CD4-positive, alpha-beta memory T cell (primary cell): ENCODE measurements around the gene TRAF2. TPM values are rescaled to one million over a fixed set of nuclear protein-coding genes. Genes with fewer than 3 reads are reported as not detected.

Experiments used
- CTCF ChIA-PET: fragments of 350-600 bp; sonication (Branson Sonifier 250); formaldehyde crosslinking; loops from one replicate; lab custom pipeline; 2021; ENCODE audit warnings: inconsistent platforms; ENCODE audit not compliant: partially characterized antibody; lab: Charles Lee
- POLR2A ChIA-PET: fragments of 350-600 bp; sonication (Branson Sonifier 250); formaldehyde crosslinking; loops from one replicate; lab custom pipeline; 2021; ENCODE audit not compliant: partially characterized antibody; lab: Charles Lee
- DNase-seq, 5 donors: peaks; one replicate each; pipeline versions ENCODE4 v3.0.0 to v3.0.0-alpha.2; 2020 to 2022; ENCODE audit warnings: mixed read lengths in 1 of 5
- H3K27ac ChIP-seq: one replicate; pipeline ENCODE4 v1.7.0; 2013; ENCODE audit warnings: low read depth, low read length
- H3K27me3 ChIP-seq: 2 replicates; pipeline ENCODE4 v1.7.0; 2013; ENCODE audit warnings: mild to moderate bottlenecking, low read length, moderate library complexity; ENCODE audit not compliant: insufficient read depth
- H3K36me3 ChIP-seq: 2 replicates; pipeline ENCODE4 v1.7.0; 2013; ENCODE audit warnings: mild to moderate bottlenecking, low read length, moderate library complexity; ENCODE audit not compliant: insufficient read depth
- H3K4me1 ChIP-seq: 2 replicates; pipeline ENCODE4 v1.7.0; 2013; ENCODE audit warnings: mild to moderate bottlenecking, low read length, moderate library complexity; ENCODE audit not compliant: insufficient read depth
- H3K4me3 ChIP-seq, 2 donors: one replicate each; pipeline ENCODE4 v1.7.0; 2013; ENCODE audit warnings: low read length in 2 of 2, mild to moderate bottlenecking in 1 of 2
- H3K9me3 ChIP-seq, 2 donors: one replicate each; pipeline ENCODE4 v1.7.0; 2013; ENCODE audit warnings: low read length in 2 of 2, control low read depth in 1 of 2; ENCODE audit not compliant: control insufficient read depth in 1 of 2
- H3K27ac Mint-ChIP-seq, 7 donors: one replicate each; pipeline ENCODE4 v1.8.0; 2020 to 2021; ENCODE audit warnings: mixed read lengths in 7 of 7, mild to moderate bottlenecking in 6 of 7, inconsistent platforms in 3 of 7, moderate library complexity in 3 of 7
- H3K27me3 Mint-ChIP-seq, 2 donors: one replicate each; pipeline ENCODE4 v1.8.0; 2020 to 2021; ENCODE audit warnings: mixed read lengths in 2 of 2
- H3K36me3 Mint-ChIP-seq, 2 donors: one replicate each; pipeline ENCODE4 v1.8.0; 2020 to 2021; ENCODE audit warnings: mixed read lengths in 2 of 2, inconsistent platforms in 1 of 2, mild to moderate bottlenecking in 1 of 2
- H3K4me1 Mint-ChIP-seq, 4 donors: one replicate each; pipeline ENCODE4 v1.8.0; 2020 to 2021; ENCODE audit warnings: mixed read lengths in 4 of 4, mild to moderate bottlenecking in 1 of 4
- H3K4me3 Mint-ChIP-seq, 8 donors: one replicate each; pipeline ENCODE4 v1.8.0; 2020 to 2021; ENCODE audit warnings: mixed read lengths in 8 of 8, mild to moderate bottlenecking in 7 of 8, moderate library complexity in 6 of 8, inconsistent platforms in 3 of 8
- H3K9me3 Mint-ChIP-seq, 8 donors: one replicate each; pipeline ENCODE4 v1.8.0; 2020 to 2021; ENCODE audit warnings: mixed read lengths in 8 of 8, mild to moderate bottlenecking in 5 of 8, inconsistent platforms in 3 of 8, moderate library complexity in 1 of 8
- intact Hi-C: fragments of 100-400 bp; cut with micrococcal nuclease; formaldehyde crosslinking; loops from one replicate; pipeline ENCODE4 v1.15.1; 2023
- polyA plus RNA-seq, 2 donors: library from polyadenylated mRNA; unstranded; fragments of 300-500 nt; fragmentation: Illumina TruSeq; gene quantifications; one replicate each; pipeline ENCODE4 v1.2.3, GENCODE V29; 2021
- total RNA-seq, 2 experiments: library from RNA; stranded (reverse); gene quantifications; one replicate each; pipeline ENCODE4 v1.2.3, GENCODE V29; 2021

Gene TRAF2
- total and polyA plus RNA-seq, 4 experiments from 2014 or later: 11.1 to 43.2 (median 32.7) TPM

- ChIA-PET POLR2A (no interaction called here), CTCF (no interaction called here)
- no peaks in the 10 kb centered on the region for H3K9me3 ChIP-seq
- H3K4me1 ChIP-seq: peaks cover 32% of the 10 kb centered on the region
- no peak overlapping the region for H3K4me3 ChIP-seq
- H3K27me3 ChIP-seq: no peaks in the 10 kb centered on the region
- no peak overlapping the region for H3K27ac ChIP-seq
- H3K36me3 ChIP-seq: no peaks in the 10 kb centered on the region
- Mint-ChIP-seq H3K4me3 (no peak overlapping the region), H3K27ac (peak overlapping the region in 1 of 7 donors; percentile 38), H3K36me3 (peaks cover 0 to 9% of the 10 kb centered on the region in 2 donors), H3K4me1 (peaks cover 5 to 38% (median 10%) of the 10 kb centered on the region in 4 donors), H3K9me3 (peaks cover 0 to 6% (median 0%) of the 10 kb centered on the region in 8 donors), H3K27me3 (no peaks in the 10 kb centered on the region)
- DNase-seq: no peak
- intact Hi-C loops: no loop called here
Measured at GRCh38 chr9:136956604-136957003, 70.3 kb downstream of the TRAF2 start.

DNA sequence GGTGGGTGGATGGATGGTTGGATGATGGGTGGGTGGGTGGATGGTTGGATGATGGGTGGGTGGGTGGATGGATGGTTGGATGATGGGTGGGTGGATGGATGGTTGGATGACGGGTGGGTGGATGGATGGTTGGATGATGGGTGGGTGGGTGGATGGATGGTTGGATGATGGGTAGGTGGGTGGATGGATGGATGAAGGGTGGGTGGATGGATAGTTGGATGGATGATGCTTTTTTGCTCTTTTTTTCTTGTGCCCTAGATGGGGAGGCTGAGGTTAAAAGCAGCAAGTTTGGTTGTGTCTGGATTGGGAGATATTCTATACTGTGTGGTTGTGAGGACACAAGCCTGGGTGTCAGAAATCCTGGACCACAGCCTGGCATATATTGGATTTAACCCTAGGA lies 71.1 kb downstream of the TRAF2 start:
- peaks cover 0 to 6% (median 0%) of the 10 kb centered on the region in 8 donors for H3K9me3 Mint-ChIP-seq
- CTCF ChIA-PET: no interaction called here
- Histone ChIP-seq H3K36me3 (no peaks in the 10 kb centered on the region), H3K4me3 (no peak overlapping the region), H3K4me1 (peaks cover 35% of the 10 kb centered on the region), H3K27me3 (no peaks in the 10 kb centered on the region), H3K27ac (no peak overlapping the region), H3K9me3 (no peaks in the 10 kb centered on the region)
- H3K4me1 Mint-ChIP-seq: peaks cover 8 to 38% (median 10%) of the 10 kb centered on the region in 4 donors
- DNase-seq: no peak
- no peaks in the 10 kb centered on the region for H3K27me3 Mint-ChIP-seq
- no peak overlapping the region for H3K27ac Mint-ChIP-seq
- intact Hi-C loops: no loop called here
- peaks cover 0 to 9% of the 10 kb centered on the region in 2 donors for H3K36me3 Mint-ChIP-seq
- peak overlapping the region in 1 of 8 donors; percentile 61 for H3K4me3 Mint-ChIP-seq
- POLR2A ChIA-PET: no interaction called here

DNA sequence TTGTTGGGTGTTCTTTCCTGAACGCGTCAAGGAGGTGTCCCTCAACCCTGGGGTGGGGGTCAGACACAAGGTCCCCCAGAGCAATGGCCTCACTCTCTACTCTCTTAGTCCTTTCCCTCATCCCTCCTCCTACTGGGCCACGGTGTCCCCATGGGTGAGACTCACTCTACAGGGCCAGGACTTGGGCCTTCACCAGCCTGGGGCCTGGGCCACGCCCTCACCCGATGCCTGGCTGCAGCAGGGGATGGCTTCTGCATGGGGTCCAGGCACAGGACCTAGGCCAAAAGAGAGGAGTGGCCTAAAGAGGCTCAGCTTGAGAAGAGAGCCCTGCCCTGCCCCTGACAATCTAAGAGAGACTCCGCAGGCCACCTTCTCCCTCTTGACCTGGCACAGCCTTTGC lies 71.6 kb downstream of the TRAF2 start:
- H3K27me3 ChIP-seq: no peaks in the 10 kb centered on the region
- ChIA-PET POLR2A (interaction anchor here (1.2 to 9.2 kb wide), 4 partner anchors 13 to 33 kb away, joined by 4 to 75 read pairs (median 15); partner anchors contain the start of genes C8G, FBXW5 and PAXX), CTCF (no interaction called here)
- DNase-seq: no peak
- Mint-ChIP-seq H3K4me1 (peaks cover 11 to 43% (median 14%) of the 10 kb centered on the region in 4 donors), H3K4me3 (peak overlapping the region in 1 of 8 donors; percentile 44), H3K36me3 (peaks cover 0 to 9% of the 10 kb centered on the region in 2 donors), H3K27me3 (no peaks in the 10 kb centered on the region), H3K9me3 (peaks cover 0 to 6% (median 0%) of the 10 kb centered on the region in 8 donors), H3K27ac (peak overlapping the region in 1 of 7 donors; percentile 66)
- intact Hi-C loops: no loop called here
- H3K4me1 ChIP-seq: peaks cover 39% of the 10 kb centered on the region
- no peaks in the 10 kb centered on the region for H3K36me3 ChIP-seq
- H3K9me3 ChIP-seq: no peaks in the 10 kb centered on the region
- no peak overlapping the region for H3K27ac ChIP-seq
- no peak overlapping the region for H3K4me3 ChIP-seq

DNA sequence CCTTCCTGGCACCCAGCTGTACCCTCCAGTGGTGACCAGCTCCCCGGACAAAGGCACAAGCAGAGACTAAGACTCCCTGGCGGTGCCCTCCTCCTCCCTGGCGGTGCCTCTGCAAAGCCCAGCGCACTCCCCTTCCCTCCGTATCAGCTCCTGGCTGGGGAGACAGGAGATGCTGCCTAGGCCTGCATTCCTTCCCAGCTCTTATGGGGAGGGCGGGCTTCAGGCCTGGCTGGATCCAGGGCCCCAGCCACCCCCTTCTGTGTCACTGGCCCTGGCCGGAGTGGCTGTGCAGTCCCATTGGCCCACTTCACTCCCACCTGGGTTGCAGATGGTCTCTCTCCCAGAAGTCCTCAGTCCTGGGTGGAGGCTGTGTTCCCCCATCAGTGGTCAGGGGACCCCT lies 72.2 kb downstream of the TRAF2 start:
- DNase-seq: no peak
- H3K4me3 ChIP-seq: no peak overlapping the region
- H3K9me3 ChIP-seq: no peaks in the 10 kb centered on the region
- H3K27me3 Mint-ChIP-seq: no peaks in the 10 kb centered on the region
- CTCF ChIA-PET: interaction anchor here (2.5 kb wide), 1 partner anchor 71 kb away, joined by 9 read pairs; the partner anchor contains the start of gene ABCA2
- H3K4me3 Mint-ChIP-seq: no peak overlapping the region
- H3K4me1 Mint-ChIP-seq: peaks cover 14 to 48% (median 18%) of the 10 kb centered on the region in 4 donors
- H3K36me3 Mint-ChIP-seq: peaks cover 0 to 9% of the 10 kb centered on the region in 2 donors
- intact Hi-C loops: no loop called here
- peak overlapping the region in 1 of 7 donors; percentile 76 for H3K27ac Mint-ChIP-seq
- no peaks in the 10 kb centered on the region for H3K36me3 ChIP-seq
- POLR2A ChIA-PET: interaction anchor here (1.2 to 9.2 kb wide), 5 partner anchors 13 to 38 kb away, joined by 4 to 75 read pairs (median 17); partner anchors contain the start of genes C8G, CLIC3, FBXW5 and PAXX
- H3K27me3 ChIP-seq: no peaks in the 10 kb centered on the region
- H3K4me1 ChIP-seq: peaks cover 45% of the 10 kb centered on the region
- H3K9me3 Mint-ChIP-seq: peaks cover 0 to 6% (median 0%) of the 10 kb centered on the region in 8 donors
- H3K27ac ChIP-seq: no peak overlapping the region

DNA sequence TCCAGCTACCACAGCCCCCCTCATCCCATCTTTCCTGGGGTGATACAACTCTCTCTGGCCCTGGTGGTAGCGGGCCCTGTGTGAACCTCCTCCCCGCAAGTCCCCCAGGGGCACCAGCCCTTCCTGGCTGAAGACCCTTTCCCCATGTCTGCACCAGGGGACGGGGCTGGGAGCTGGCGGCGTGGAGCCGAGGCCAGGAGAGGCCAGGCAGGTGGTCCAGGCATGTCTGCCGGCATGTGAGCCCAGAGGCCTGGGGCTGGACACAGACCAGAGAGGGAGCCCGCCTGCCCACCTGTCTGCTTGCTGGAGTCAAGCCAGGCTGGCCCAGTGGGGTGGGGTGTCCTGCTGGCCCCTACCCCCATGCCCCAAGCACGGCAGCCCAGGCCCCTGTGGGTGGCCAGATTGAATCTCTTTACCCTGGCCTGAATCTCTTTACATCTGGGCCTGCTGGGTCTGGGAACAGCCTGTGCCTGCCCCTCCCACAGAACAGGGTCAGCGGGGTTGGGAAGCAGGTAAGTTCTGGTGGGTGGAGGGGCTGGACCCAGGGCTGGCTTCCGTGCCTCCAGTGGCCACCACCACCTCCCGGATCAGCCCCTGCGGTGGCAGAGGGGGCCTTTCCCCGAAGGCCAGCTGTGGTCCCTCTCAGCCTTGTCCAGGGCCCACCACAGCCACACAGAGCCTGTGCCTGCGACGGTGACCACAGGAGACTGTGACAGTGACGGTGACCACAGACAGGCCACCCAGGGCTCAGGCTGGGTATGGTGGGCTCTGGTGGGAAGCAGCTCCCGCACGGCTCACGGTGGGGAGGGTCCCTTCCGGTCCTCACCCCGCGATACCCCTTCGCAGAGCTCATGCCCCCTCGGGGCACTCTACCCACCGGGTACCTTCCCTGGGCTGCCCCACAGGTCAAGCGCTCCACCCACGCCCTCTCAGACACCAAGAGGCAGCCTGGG lies 72.9 kb downstream of the TRAF2 start:
- no peaks in the 10 kb centered on the region for H3K9me3 ChIP-seq
- peak overlapping the region in 4 of 7 donors; percentile 29 to 76 (median 49) for H3K27ac Mint-ChIP-seq

GRCh38 chr9:136960212-136960937 lies 74.1 kb downstream of the TRAF2 start:
- no peaks in the 10 kb centered on the region for H3K27me3 Mint-ChIP-seq
- intact Hi-C loops: no loop called here
- Histone ChIP-seq H3K36me3 (no peaks in the 10 kb centered on the region), H3K4me3 (no peak overlapping the region), H3K9me3 (no peaks in the 10 kb centered on the region), H3K4me1 (peaks cover 63% of the 10 kb centered on the region), H3K27me3 (no peaks in the 10 kb centered on the region), H3K27ac (peak overlapping the region; percentile 24)
- peak in 4 of 5 donors; percentile 36 to 45 (median 41) for DNase-seq
- ChIA-PET POLR2A (interaction anchor here (0.6 to 9.2 kb wide), 14 partner anchors 9 to 160 kb away, joined by 3 to 75 read pairs (median 6); partner anchors contain the start of genes C8G, CLIC3, FBXW5 and LCN12), CTCF (interaction anchor here (0.7 to 2.5 kb wide), 4 partner anchors 9 to 69 kb away, joined by 3 to 9 read pairs (median 6); partner anchors contain the start of gene ABCA2)
- H3K9me3 Mint-ChIP-seq: peaks cover 0 to 6% (median 0%) of the 10 kb centered on the region in 8 donors
- peak overlapping the region; percentile 13 to 96 (median 94) for H3K27ac Mint-ChIP-seq
- peaks cover 0 to 9% of the 10 kb centered on the region in 2 donors for H3K36me3 Mint-ChIP-seq
- peak overlapping the region; percentile 56 to 81 (median 78) for H3K4me3 Mint-ChIP-seq
- peaks cover 19 to 61% (median 25%) of the 10 kb centered on the region in 4 donors for H3K4me1 Mint-ChIP-seq

More for the DNA sequence above, 72.9 kb downstream of the TRAF2 start:
- H3K36me3 Mint-ChIP-seq: peaks cover 0 to 9% of the 10 kb centered on the region in 2 donors
- POLR2A ChIA-PET: interaction anchor here (0.6 to 9.2 kb wide), 15 partner anchors 8 to 159 kb away, joined by 3 to 75 read pairs (median 6); partner anchors contain the start of genes C8G, CLIC3, FBXW5 and LCN12
- CTCF ChIA-PET: interaction anchor here (1.6 to 2.5 kb wide), 2 partner anchors 16 to 70 kb away, joined by 8 to 9 read pairs; partner anchors contain the start of gene ABCA2
- peaks cover 52% of the 10 kb centered on the region for H3K4me1 ChIP-seq
- no peaks in the 10 kb centered on the region for H3K27me3 Mint-ChIP-seq
- H3K36me3 ChIP-seq: no peaks in the 10 kb centered on the region
- no peaks in the 10 kb centered on the region for H3K27me3 ChIP-seq
- peaks cover 0 to 6% (median 0%) of the 10 kb centered on the region in 8 donors for H3K9me3 Mint-ChIP-seq
- H3K4me1 Mint-ChIP-seq: peaks cover 14 to 49% (median 18%) of the 10 kb centered on the region in 4 donors
- peak overlapping the region in 2 of 8 donors; percentile 24 to 78 for H3K4me3 Mint-ChIP-seq
- peak overlapping the region; percentile 24 for H3K27ac ChIP-seq
- DNase-seq: no peak
- intact Hi-C loops: no loop called here
- no peak overlapping the region for H3K4me3 ChIP-seq
